ENCODE measurements around the gene CA9. TPM values are rescaled to one million over a fixed set of nuclear protein-coding genes. Genes with fewer than 3 reads are reported as not detected.

Gene CA9
- total RNA-seq, 1 donor from 2014 or later, result 0.82 TPM

- DNase-seq, result no peak
Measured at GRCh38 chr9:35651956-35652828, 21.5 kb upstream of the CA9 start.

GRCh38 chr9:35652829-35653209 is 20.9 kb upstream of the CA9 start:
- DNase-seq, result no peak

GRCh38 chr9:35653611-35654010 is 20.1 kb upstream of the CA9 start:
- no peak for DNase-seq

GRCh38 chr9:35656348-35656747 is 17.4 kb upstream of the CA9 start:
- no peak for DNase-seq

- DNase-seq, result no peak
Measured at GRCh38 chr9:35656831-35657545, 16.7 kb upstream of the CA9 start.

GRCh38 chr9:35657546-35658136 is 16.1 kb upstream of the CA9 start, which contains the start of gene RMRP:
RMRP (minus strand) TSS chr9:35658019.
- peak; percentile 99 for DNase-seq

- DNase-seq, result peak; percentile 96
Measured at GRCh38 chr9:35658137-35658967, 15.4 kb upstream of the CA9 start, which contains the start of gene CCDC107. CCDC107 (plus strand) TSS chr9:35658292; CDS start chr9:35658380, 88 bp downstream.

- DNase-seq, result peak; percentile 51
Measured at GRCh38 chr9:35658968-35659220, 14.8 kb upstream of the CA9 start.

- DNase-seq, result peak; percentile 22
Measured at GRCh38 chr9:35659340-35659739, 14.4 kb upstream of the CA9 start.

- peak; percentile 57 for DNase-seq
Measured at GRCh38 chr9:35660966-35661415, 12.7 kb upstream of the CA9 start.

- no peak for DNase-seq
Measured at GRCh38 chr9:35661756-35662350, 11.9 kb upstream of the CA9 start.

GRCh38 chr9:35662437-35662836 is 11.3 kb upstream of the CA9 start:
- DNase-seq, result no peak

- DNase-seq, result peak; percentile 91
Measured at GRCh38 chr9:35664531-35665470, 8.9 kb upstream of the CA9 start, which contains the start of gene ARHGEF39. ARHGEF39 (minus strand) TSS chr9:35665195; CDS start chr9:35665169, 26 bp downstream.

GRCh38 chr9:35665471-35665818 is 8.3 kb upstream of the CA9 start:
- DNase-seq, result no peak

- no peak for DNase-seq
Measured at GRCh38 chr9:35666045-35666444, 7.7 kb upstream of the CA9 start.

GRCh38 chr9:35666549-35666948 is 7.2 kb upstream of the CA9 start:
- no peak for DNase-seq

GRCh38 chr9:35667939-35668338 is 5.8 kb upstream of the CA9 start:
- DNase-seq, result no peak

GRCh38 chr9:35669331-35670145 is 4.2 kb upstream of the CA9 start:
- no peak for DNase-seq

GRCh38 chr9:35674025-35674361 is 265 bp downstream of the CA9 start:
- no peak for DNase-seq

GRCh38 chr9:35675204-35675603 is 1.5 kb downstream of the CA9 start:
- peak; percentile 40 for DNase-seq

Data from tongue (tissue), 2 donors.